Activated T-helper 2 cell treated with anti-CD3 and anti-CD28 coated beads, Interferon-gamma antibody, Interleukin-2, Interleukin-4, amounts not matched to agents 10 μg/mL and 5 μg/mL and 100 μg/mL, durations not matched to agents 14 hours and 24 hours and 36 hours (primary cell): ENCODE data around the gene DHDH. TPM values are rescaled to one million over a fixed set of nuclear protein-coding genes. Genes with fewer than 3 reads are reported as not detected.
"Not testable (repeated sequence)": the region's sequence is repeated elsewhere in the genome, so short reads cannot be mapped to it uniquely, and the experiment has no call there.

Source experiments
- DNase-seq: peaks from one replicate; pipeline ENCODE4 v3.0.0; 2021; ENCODE audit warnings: low spot score
- H3K27ac Mint-ChIP-seq: one replicate; pipeline ENCODE4 v1.8.0; 2021; ENCODE audit warnings: mixed read lengths
- H3K27me3 Mint-ChIP-seq: one replicate; pipeline ENCODE4 v1.8.0; 2021; ENCODE audit warnings: low read depth, mixed read lengths
- H3K36me3 Mint-ChIP-seq: one replicate; pipeline ENCODE4 v1.8.0; 2021; ENCODE audit warnings: low read depth, mixed read lengths
- H3K4me1 Mint-ChIP-seq: one replicate; pipeline ENCODE4 v1.8.0; 2021; ENCODE audit warnings: low read depth, mixed read lengths
- H3K4me3 Mint-ChIP-seq: one replicate; pipeline ENCODE4 v1.8.0; 2021; ENCODE audit warnings: low read depth, mild to moderate bottlenecking, moderate library complexity, mixed read lengths
- H3K9me3 Mint-ChIP-seq: one replicate; pipeline ENCODE4 v1.8.0; 2021; ENCODE audit warnings: mixed read lengths
- intact Hi-C: fragments of 100-400 bp; cut with micrococcal nuclease; formaldehyde crosslinking; loops from one replicate; pipeline ENCODE4 v1.15.1; 2023
- total RNA-seq: library from RNA; stranded (reverse); gene quantifications from 2 replicates; pipeline ENCODE4 v1.2.3, GENCODE V29; 2022

The DHDH gene
- total RNA-seq, 1 donor from 2014 or later = not detected

DNA sequence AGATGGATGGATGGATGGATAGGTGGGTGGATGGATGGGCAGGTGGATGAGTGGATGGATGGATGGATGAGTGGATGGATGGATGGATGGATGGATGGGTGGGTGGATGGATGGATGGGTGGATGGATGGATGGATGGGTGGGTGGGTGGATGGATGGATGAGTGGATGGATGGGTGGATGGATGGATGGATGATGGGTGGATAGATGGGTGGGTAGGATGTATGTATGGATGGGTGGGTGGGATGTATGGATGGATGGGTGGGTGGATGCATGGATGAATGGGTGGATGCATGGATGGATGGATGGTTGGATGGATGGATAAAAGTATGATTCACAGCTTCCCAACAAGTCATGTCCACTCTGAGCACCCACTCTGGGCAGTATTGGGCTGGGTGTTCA, 29.7 kb upstream of the DHDH start:
- DNase-seq, intact Hi-C loops, H3K9me3 Mint-ChIP-seq, H3K27me3 Mint-ChIP-seq, H3K27ac Mint-ChIP-seq, H3K4me3 Mint-ChIP-seq: not testable (repeated sequence)
- Mint-ChIP-seq H3K4me1 (peaks cover 16% of the 10 kb centered on the region), H3K36me3 (peaks cover 62% of the 10 kb centered on the region)

DNA sequence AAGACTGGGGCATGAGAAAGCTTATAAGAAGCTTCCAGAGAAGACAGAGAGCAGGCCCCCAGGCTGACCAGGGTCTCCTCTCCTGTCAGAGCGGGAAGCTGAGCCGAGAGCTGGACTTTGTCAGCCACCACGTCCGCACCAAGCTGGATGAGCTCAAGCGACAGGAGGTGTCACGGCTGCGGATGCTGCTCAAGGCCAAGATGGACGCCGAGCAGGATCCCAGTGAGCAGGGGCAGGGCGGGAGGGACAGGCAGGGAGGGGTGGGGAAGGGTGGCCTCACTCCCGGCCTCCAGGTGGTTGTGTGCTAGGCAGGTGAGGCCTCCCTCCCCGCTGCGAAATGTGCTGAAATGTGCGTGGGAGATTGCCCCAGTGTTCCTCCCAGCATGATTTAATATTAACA, 27.8 kb upstream of the DHDH start:
- Mint-ChIP-seq H3K27me3 (no peaks in the 10 kb centered on the region), H3K4me3 (no peak overlapping the region), H3K9me3 (no peaks in the 10 kb centered on the region), H3K36me3 (peaks cover 68% of the 10 kb centered on the region), H3K4me1 (peaks cover 10% of the 10 kb centered on the region), H3K27ac (no peak overlapping the region)
- DNase-seq = no peak
- intact Hi-C loops = no loop called here

- Mint-ChIP-seq H3K36me3 (peaks cover 68% of the 10 kb centered on the region), H3K27ac (no peak overlapping the region)
Observed at GRCh38 chr19:48906324-48906723, 27.2 kb upstream of the DHDH start.

GRCh38 chr19:48907671-48908070, 25.8 kb upstream of the DHDH start:
- H3K27me3 Mint-ChIP-seq = no peaks in the 10 kb centered on the region
- no peak for DNase-seq
- H3K4me3 Mint-ChIP-seq = no peak overlapping the region
- no peak overlapping the region for H3K27ac Mint-ChIP-seq
- H3K9me3 Mint-ChIP-seq = no peaks in the 10 kb centered on the region
- H3K36me3 Mint-ChIP-seq = peaks cover 69% of the 10 kb centered on the region
- intact Hi-C loops = no loop called here
- H3K4me1 Mint-ChIP-seq = peaks cover under 1% of the 10 kb centered on the region

More at GRCh38 chr19:48906324-48906723, 27.2 kb upstream of the DHDH start:
- H3K9me3 Mint-ChIP-seq = no peaks in the 10 kb centered on the region
- peaks cover 7% of the 10 kb centered on the region for H3K4me1 Mint-ChIP-seq
- no peak overlapping the region for H3K4me3 Mint-ChIP-seq
- no peak for DNase-seq
- no peaks in the 10 kb centered on the region for H3K27me3 Mint-ChIP-seq
- intact Hi-C loops = no loop called here

DNA sequence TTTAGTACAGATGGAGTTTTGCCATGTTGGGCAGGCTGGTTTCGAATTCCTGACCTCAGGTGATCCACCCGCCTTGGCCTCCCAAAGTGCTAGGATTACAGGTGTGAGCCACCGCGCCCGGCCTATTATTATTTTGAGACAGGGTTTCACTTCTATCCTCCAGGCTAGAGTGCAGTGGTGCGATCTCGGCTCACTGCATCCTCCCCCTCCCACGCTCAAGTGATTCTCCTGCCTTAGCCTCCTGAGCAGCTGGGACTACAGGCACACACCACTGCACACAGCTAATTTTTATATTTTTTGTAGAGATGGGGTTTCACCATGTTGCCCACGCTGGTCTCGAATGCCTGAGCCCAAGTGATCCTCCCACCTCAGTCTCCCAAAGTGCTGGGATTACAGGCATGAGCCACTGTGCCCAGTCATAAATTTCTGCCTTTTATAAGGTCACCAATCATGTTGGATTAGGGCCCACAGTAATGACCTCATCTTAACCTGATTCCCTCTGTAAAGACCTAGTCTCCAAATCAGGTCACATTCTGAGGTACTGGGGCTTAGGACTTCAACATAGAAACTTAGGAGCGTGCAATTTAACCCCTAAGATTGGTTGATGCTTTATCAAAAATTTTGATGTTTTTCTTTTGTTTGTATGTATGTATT, 23.9 kb upstream of the DHDH start:
- H3K4me3 Mint-ChIP-seq, H3K27ac Mint-ChIP-seq, H3K9me3 Mint-ChIP-seq, DNase-seq, H3K4me1 Mint-ChIP-seq, intact Hi-C loops, H3K27me3 Mint-ChIP-seq: not testable (repeated sequence)
- peaks cover 73% of the 10 kb centered on the region for H3K36me3 Mint-ChIP-seq

DNA sequence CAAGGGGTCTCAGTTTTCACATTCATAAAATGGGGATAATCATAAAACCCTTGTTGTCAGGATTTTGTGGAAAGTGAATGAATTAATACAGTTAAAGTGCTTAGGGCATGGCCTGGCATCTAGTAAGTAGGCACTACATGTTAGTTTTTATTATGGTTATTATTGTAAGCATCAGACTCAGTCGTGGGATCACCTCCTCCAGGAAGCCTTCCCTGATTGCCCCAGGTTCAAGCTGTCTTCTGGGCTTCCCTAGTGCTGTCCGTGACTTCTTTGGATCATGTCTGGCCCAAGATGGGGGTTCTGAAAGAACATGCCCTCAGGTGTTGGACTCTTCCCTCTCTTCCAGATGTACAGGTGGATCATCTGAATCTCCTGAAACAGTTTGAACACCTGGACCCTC, 22.7 kb upstream of the DHDH start:
- H3K36me3 Mint-ChIP-seq = peaks cover 66% of the 10 kb centered on the region
- no peaks in the 10 kb centered on the region for H3K27me3 Mint-ChIP-seq
- no peak overlapping the region for H3K27ac Mint-ChIP-seq
- intact Hi-C loops = no loop called here
- H3K4me1 Mint-ChIP-seq = no peaks in the 10 kb centered on the region
- no peak overlapping the region for H3K4me3 Mint-ChIP-seq
- H3K9me3 Mint-ChIP-seq = no peaks in the 10 kb centered on the region
- DNase-seq = no peak

DNA sequence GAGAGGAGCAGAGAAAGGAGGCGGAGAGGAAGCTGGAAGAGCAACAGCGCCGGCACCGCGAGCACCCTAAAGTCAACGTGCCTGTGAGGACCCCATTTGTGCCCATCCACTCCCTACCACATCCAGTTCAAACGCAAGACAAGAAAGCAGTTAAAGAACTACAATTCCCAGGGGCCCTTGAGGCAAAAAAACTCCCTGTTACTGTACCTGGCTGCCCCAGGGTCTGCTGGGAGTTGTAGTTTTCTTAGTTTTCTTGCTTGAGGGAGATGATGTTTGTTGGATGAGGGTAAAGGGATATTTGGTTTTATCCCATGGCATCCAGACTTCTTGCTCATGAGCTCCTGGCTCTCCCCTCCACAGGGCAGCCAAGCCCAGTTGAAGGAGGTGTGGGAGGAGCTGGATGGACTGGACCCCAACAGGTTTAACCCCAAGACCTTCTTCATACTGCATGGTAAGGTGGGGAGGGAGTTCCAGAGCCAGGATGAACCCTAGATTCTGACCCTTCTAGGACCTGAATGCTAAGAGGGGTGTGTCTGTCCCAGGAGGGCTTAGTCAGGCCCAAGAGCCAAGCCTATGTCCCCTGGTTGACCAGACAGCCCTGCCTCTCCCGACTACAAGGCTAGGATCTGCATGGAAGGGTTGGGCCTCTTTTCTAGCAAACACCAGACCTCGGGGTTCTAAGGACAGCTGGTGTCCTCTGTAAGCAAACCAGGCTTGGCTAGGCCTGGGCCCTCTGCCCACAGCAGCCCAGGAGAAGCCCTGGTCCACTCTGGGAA, 20.2 kb upstream of the DHDH start:
- H3K27me3 Mint-ChIP-seq = no peaks in the 10 kb centered on the region
- no peaks in the 10 kb centered on the region for H3K4me1 Mint-ChIP-seq
- DNase-seq = no peak
- H3K4me3 Mint-ChIP-seq = no peak overlapping the region
- no peak overlapping the region for H3K27ac Mint-ChIP-seq
- intact Hi-C loops = no loop called here
- peaks cover 59% of the 10 kb centered on the region for H3K36me3 Mint-ChIP-seq
- H3K9me3 Mint-ChIP-seq = no peaks in the 10 kb centered on the region

DNA sequence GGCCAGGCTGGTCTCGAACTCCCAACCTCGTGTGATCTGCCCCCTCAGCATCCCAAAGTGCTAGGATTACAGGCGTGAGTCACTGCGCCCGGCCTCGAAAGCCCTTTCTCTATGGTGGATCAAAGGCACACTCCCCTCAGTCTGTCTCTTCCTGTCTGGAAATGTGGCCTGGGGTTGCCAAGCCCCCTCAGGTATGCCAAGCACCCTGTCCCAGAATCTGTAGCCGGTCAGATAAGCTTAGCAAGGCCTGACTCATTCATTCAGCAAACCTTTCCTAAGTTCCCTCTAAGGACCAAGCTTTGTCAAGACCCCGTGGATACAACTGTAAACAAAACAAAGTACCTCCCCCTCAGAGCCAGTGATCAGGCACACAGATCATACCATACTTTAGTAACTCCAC, 19.3 kb upstream of the DHDH start:
- Mint-ChIP-seq H3K27me3 (no peaks in the 10 kb centered on the region), H3K4me1 (no peaks in the 10 kb centered on the region), H3K27ac (no peak overlapping the region), H3K9me3 (no peaks in the 10 kb centered on the region), H3K36me3 (peaks cover 61% of the 10 kb centered on the region), H3K4me3 (no peak overlapping the region)
- no peak for DNase-seq
- intact Hi-C loops = no loop called here

DNA sequence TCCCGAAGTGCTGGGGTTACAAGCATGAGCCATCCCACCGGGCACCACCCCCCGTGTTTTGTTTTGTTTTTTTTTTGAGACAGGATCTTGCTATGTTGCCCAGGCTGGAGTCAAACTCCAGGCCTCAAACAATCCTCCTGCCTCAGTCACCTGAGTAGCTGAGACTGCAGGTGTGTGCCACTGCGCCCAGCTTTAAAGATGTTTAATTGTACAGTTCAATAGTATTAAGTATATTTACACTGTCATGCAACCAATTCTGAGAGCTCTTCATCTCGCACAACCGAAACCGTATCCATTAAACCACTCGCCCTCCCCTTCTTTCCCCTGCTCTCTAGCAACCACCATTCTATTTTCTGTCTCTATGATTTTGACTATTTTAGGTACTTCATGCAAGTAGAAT, 17.7 kb upstream of the DHDH start:
- no peak overlapping the region for H3K27ac Mint-ChIP-seq
- no peaks in the 10 kb centered on the region for H3K4me1 Mint-ChIP-seq
- intact Hi-C loops = no loop called here
- peaks cover 54% of the 10 kb centered on the region for H3K36me3 Mint-ChIP-seq
- H3K27me3 Mint-ChIP-seq = no peaks in the 10 kb centered on the region
- no peak for DNase-seq
- H3K9me3 Mint-ChIP-seq = no peaks in the 10 kb centered on the region
- H3K4me3 Mint-ChIP-seq = no peak overlapping the region

GRCh38 chr19:48918071-48918470, 15.4 kb upstream of the DHDH start:
- intact Hi-C loops = no loop called here
- DNase-seq = no peak
- Mint-ChIP-seq H3K27ac (no peak overlapping the region), H3K4me3 (no peak overlapping the region), H3K27me3 (no peaks in the 10 kb centered on the region), H3K9me3 (no peaks in the 10 kb centered on the region), H3K4me1 (no peaks in the 10 kb centered on the region), H3K36me3 (peaks cover 51% of the 10 kb centered on the region)

DNA sequence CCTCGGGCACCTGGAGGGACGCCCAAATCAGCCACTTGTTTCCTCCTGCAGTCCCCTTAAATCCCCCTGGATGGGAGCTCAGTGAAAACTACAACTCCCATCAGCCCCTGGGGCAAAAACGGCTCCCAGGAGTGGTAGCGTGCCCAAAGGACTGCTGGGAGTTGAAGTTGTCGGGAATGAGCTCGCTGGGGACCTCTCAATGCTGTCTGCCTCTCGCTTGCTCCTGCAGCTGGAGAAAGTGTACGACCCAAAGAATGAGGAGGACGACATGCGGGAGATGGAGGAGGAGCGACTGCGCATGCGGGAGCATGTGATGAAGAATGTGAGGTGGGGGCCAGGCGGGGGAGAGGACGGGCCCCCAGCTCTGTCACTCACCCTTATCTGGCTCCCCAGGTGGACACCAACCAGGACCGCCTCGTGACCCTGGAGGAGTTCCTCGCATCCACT, 14.7 kb upstream of the DHDH start:
- Mint-ChIP-seq H3K36me3 (peaks cover 49% of the 10 kb centered on the region), H3K4me3 (no peak overlapping the region), H3K27ac (no peak overlapping the region), H3K9me3 (no peaks in the 10 kb centered on the region), H3K4me1 (no peaks in the 10 kb centered on the region), H3K27me3 (no peaks in the 10 kb centered on the region)
- intact Hi-C loops = no loop called here
- DNase-seq = no peak

GRCh38 chr19:48919271-48919670, 14.2 kb upstream of the DHDH start:
- H3K27ac Mint-ChIP-seq = not testable (repeated sequence)

DNA sequence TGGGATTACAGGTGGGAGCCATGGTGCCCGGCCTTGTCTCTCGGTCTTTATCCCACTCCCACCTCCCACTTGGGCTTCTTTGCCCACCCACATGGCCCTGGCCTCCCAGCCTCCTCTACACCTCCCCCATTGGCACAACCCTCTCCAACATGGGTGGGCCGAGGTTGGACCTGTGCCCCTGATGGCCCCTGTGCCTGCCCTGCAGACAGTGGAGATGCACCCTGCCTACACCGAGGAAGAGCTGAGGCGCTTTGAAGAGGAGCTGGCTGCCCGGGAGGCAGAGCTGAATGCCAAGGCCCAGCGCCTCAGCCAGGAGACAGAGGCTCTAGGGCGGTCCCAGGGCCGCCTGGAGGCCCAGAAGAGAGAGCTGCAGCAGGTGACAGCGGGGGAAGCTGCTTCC, 12.6 kb upstream of the DHDH start:
- H3K27ac Mint-ChIP-seq = no peak overlapping the region

More at GRCh38 chr19:48919271-48919670, 14.2 kb upstream of the DHDH start:
- H3K4me3 Mint-ChIP-seq, H3K27me3 Mint-ChIP-seq, H3K4me1 Mint-ChIP-seq, H3K9me3 Mint-ChIP-seq, DNase-seq, intact Hi-C loops: not testable (repeated sequence)
- H3K36me3 Mint-ChIP-seq = peaks cover 46% of the 10 kb centered on the region

More for the DNA sequence above, 12.6 kb upstream of the DHDH start:
- Mint-ChIP-seq H3K9me3 (no peaks in the 10 kb centered on the region), H3K27me3 (no peaks in the 10 kb centered on the region), H3K36me3 (peaks cover 36% of the 10 kb centered on the region), H3K4me1 (no peaks in the 10 kb centered on the region), H3K4me3 (no peak overlapping the region)
- intact Hi-C loops = no loop called here
- DNase-seq = no peak
